CD14-positive monocyte (primary cell): ENCODE data around the gene TSPAN32. TPM values are rescaled to one million over a fixed set of nuclear protein-coding genes. Genes with fewer than 3 reads are reported as not detected.

Experiments used
- DNase-seq, 3 donors: peaks; one replicate each; pipeline ENCODE4 v3.0.0-alpha.2; 2011 to 2022
- H2AFZ ChIP-seq: 2 replicates; pipeline ENCODE4 v1.6.0; 2012; ENCODE audit warnings: mild to moderate bottlenecking, low read depth, low read length, inconsistent platforms; ENCODE audit not compliant: insufficient read depth, poor library complexity, severe bottlenecking
- H3K27ac ChIP-seq, 2 donors: 1 replicate in 1 of 2; 2 replicates in 1 of 2; pipeline ENCODE4 v1.5.1; 2012 to 2013; ENCODE audit warnings: low read length in 2 of 2, control low read depth in 1 of 2, inconsistent platforms in 1 of 2, low read depth in 1 of 2, mild to moderate bottlenecking in 1 of 2
- H3K27me3 ChIP-seq, 2 donors: one replicate each; pipeline versions ENCODE4 v1.6.0 to v1.6.1; 2011 to 2013; ENCODE audit warnings: low read length in 2 of 2; ENCODE audit not compliant: control insufficient read depth in 2 of 2, insufficient read depth in 2 of 2
- H3K36me3 ChIP-seq, 2 donors: replicated peaks in 1 of 2; 1 replicate in 1 of 2; 2 replicates in 1 of 2; pipeline versions ENCODE4 v1.5.1 to v1.6.1; 2012 to 2013; ENCODE audit warnings: low read length in 2 of 2, control low read depth in 1 of 2, inconsistent platforms in 1 of 2, mild to moderate bottlenecking in 1 of 2; ENCODE audit not compliant: insufficient read depth in 2 of 2, control insufficient read depth in 1 of 2
- H3K4me1 ChIP-seq, 2 donors: 1 replicate in 1 of 2; 2 replicates in 1 of 2; pipeline versions ENCODE4 v1.5.1 to v1.6.1; 2012 to 2013; ENCODE audit warnings: low read length in 2 of 2, control low read depth in 1 of 2, inconsistent platforms in 1 of 2, mild to moderate bottlenecking in 1 of 2, moderate library complexity in 1 of 2; ENCODE audit not compliant: insufficient read depth in 2 of 2, control insufficient read depth in 1 of 2
- H3K4me2 ChIP-seq: replicated peaks from 2 replicates; pipeline ENCODE3; 2012; ENCODE audit warnings: low read length, moderate library complexity, mild to moderate bottlenecking; ENCODE audit not compliant: poor library complexity, severe bottlenecking; ENCODE audit errors: extremely low read depth
- H3K4me3 ChIP-seq, 3 experiments: fragments of 200-600 bp in 1 of 3; sonication (generic) in 1 of 3; replicated peaks in 1 of 3; 1 replicate in 2 of 3; 2 replicates in 1 of 3; pipeline ENCODE4 v1.5.1; 2011 to 2013; ENCODE audit warnings: low read length in 3 of 3, mild to moderate bottlenecking in 3 of 3, control low read depth in 2 of 3, low read depth in 2 of 3, inconsistent platforms in 1 of 3, moderate library complexity in 1 of 3
- H3K79me2 ChIP-seq: 2 replicates; pipeline ENCODE4 v1.6.0; 2012; ENCODE audit warnings: mild to moderate bottlenecking, control low read depth, inconsistent platforms, low read length, moderate library complexity; ENCODE audit not compliant: insufficient read depth
- H3K9ac ChIP-seq: 2 replicates; pipeline ENCODE4 v1.6.0; 2017; ENCODE audit warnings: low read length, mild to moderate bottlenecking; ENCODE audit not compliant: insufficient read depth, poor library complexity, severe bottlenecking
- H3K9me3 ChIP-seq, 2 donors: replicated peaks in 1 of 2; 1 replicate in 1 of 2; 2 replicates in 1 of 2; pipeline versions ENCODE4 v1.5.1 to v1.6.1; 2012 to 2013; ENCODE audit warnings: low read length in 2 of 2, control low read depth in 1 of 2; ENCODE audit not compliant: control insufficient read depth in 1 of 2, insufficient read depth in 1 of 2
- H4K20me1 ChIP-seq: 2 replicates; pipeline ENCODE4 v1.6.0; 2012; ENCODE audit warnings: mild to moderate bottlenecking, low read length, control low read depth, moderate library complexity; ENCODE audit not compliant: insufficient read depth
- H3K27ac Mint-ChIP-seq, 7 donors: one replicate each; pipeline ENCODE4 v1.8.0; 2020; ENCODE audit warnings: mild to moderate bottlenecking in 7 of 7, mixed read lengths in 7 of 7, moderate library complexity in 6 of 7, inconsistent platforms in 2 of 7
- H3K27me3 Mint-ChIP-seq, 3 donors: one replicate each; pipeline ENCODE4 v1.8.0; 2021 to 2022; ENCODE audit warnings: low read depth in 3 of 3, mild to moderate bottlenecking in 3 of 3, mixed read lengths in 3 of 3, moderate library complexity in 3 of 3, inconsistent platforms in 1 of 3
- H3K36me3 Mint-ChIP-seq, 2 donors: one replicate each; pipeline ENCODE4 v1.8.0; 2020; ENCODE audit warnings: mixed read lengths in 2 of 2, inconsistent platforms in 1 of 2, mild to moderate bottlenecking in 1 of 2
- H3K4me1 Mint-ChIP-seq: one replicate; pipeline ENCODE4 v1.8.0; 2020; ENCODE audit warnings: mild to moderate bottlenecking, mixed read lengths
- H3K4me3 Mint-ChIP-seq, 2 donors: one replicate each; pipeline ENCODE4 v1.8.0; 2020; ENCODE audit warnings: mild to moderate bottlenecking in 2 of 2, mixed read lengths in 2 of 2, moderate library complexity in 1 of 2
- H3K9me3 Mint-ChIP-seq, 7 donors: one replicate each; pipeline ENCODE4 v1.8.0; 2020 to 2022; ENCODE audit warnings: mixed read lengths in 7 of 7, mild to moderate bottlenecking in 6 of 7, moderate library complexity in 6 of 7, inconsistent platforms in 2 of 7
- CTCF ChIP-seq: fragments of 200-600 bp; IDR thresholded peaks from one replicate; pipeline ENCODE4 v1.8.0; 2022; ENCODE audit warnings: antibody characterized with exemption, mild to moderate bottlenecking
- whole genome bisulfite sequencing: methylation state at CpG from one replicate; pipeline ENCODE4 v1.1.5; 2013; ENCODE audit warnings: missing lambda C conversion rate; ENCODE audit not compliant: insufficient coverage; 5-methylcytosine and 5-hydroxymethylcytosine counted together
- intact Hi-C, 2 donors: fragments of 100-400 bp; cut with micrococcal nuclease; formaldehyde crosslinking; loops; one replicate each; pipeline versions ENCODE4 v1.15.0 to v1.15.1; 2023
- polyA plus RNA-seq, 3 donors: library from polyadenylated mRNA; depleted of rRNA in 1 of 3; unstranded in 2 of 3; stranded (reverse) in 1 of 3; fragments of 300-500 nt in 2 of 3; fragments of >200 nt in 1 of 3; fragmentation: Illumina TruSeq in 2 of 3; gene quantifications; 1 replicate in 2 of 3; 2 replicates in 1 of 3; pipeline ENCODE4 v1.2.3, GENCODE V29; 2012 to 2021

TSPAN32 gene
- polyA plus RNA-seq, 3 donors: 34.8 to 136 (median 82.5) TPM

DNA sequence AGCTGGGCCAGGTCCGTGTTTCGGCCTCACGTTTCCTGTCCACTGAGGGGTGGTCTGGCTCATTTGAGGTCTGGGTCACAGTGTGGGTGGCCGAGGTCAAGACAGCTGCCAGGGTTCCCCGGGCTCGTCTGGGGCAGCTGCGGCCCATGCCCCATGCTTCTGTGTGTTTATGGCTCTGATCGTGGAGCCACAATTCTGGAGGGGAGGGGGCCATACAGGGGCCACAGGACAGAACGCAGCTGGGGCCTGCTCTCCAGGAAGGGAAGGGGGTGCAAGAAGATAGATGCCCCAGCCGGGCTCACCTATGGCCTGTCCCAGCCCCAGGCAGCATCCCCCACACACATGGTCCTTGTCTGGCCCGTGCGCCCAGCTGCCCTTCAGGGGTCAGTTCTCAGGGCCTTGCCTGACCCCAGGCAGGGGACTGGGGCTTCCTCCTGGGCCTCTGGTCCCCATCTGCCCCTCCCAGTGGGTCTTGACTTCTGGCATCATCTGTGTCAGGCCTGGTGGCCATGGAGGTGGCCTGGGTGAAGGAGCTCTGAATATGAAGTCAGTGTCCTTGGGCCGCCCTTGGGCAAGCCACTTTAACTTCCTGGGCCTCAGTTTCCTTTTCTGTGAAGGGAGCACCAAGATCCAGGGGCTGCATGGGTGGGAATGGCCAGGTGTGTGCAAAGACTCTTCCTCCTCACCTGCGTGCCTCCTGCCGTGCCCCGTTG lies 8.4 kb downstream of the TSPAN32 start:
- peaks cover 22% of the 10 kb centered on the region for H3K4me1 Mint-ChIP-seq
- H3K4me3 Mint-ChIP-seq: no peak overlapping the region
- peaks cover 3 to 7% of the 10 kb centered on the region in 2 donors for H3K36me3 Mint-ChIP-seq
- Histone ChIP-seq H3K79me2 (peaks cover 23% of the 10 kb centered on the region), H3K9me3 (no peaks in the 10 kb centered on the region), H4K20me1 (peaks cover 95% of the 10 kb centered on the region), H3K9ac (peak overlapping the region; percentile 15), H3K4me3 (no peak overlapping the region), H3K36me3 (no peaks in the 10 kb centered on the region), H2AFZ (no peak overlapping the region), H3K4me1 (peaks cover 26 to 27% of the 10 kb centered on the region in 2 donors), H3K27me3 (no peaks in the 10 kb centered on the region), H3K27ac (no peak overlapping the region), H3K4me2 (no peak overlapping the region)
- H3K9me3 Mint-ChIP-seq: peaks cover 0 to 1% (median 0%) of the 10 kb centered on the region in 7 donors
- H3K27me3 Mint-ChIP-seq: peaks cover 0 to 4% (median 0%) of the 10 kb centered on the region in 3 donors
- no peak for TF ChIP-seq CTCF
- H3K27ac Mint-ChIP-seq: no peak overlapping the region
- DNase-seq: no peak
- WGBS: 94% methylated on average over 13 of the region's 16 CpGs
- intact Hi-C loops: no loop called here

- 98% methylated on average over 4 of the region's 16 CpGs for WGBS
- H3K4me1 Mint-ChIP-seq: peaks cover 16% of the 10 kb centered on the region
- no peak overlapping the region for H3K27ac Mint-ChIP-seq
- Histone ChIP-seq H3K79me2 (peaks cover 17% of the 10 kb centered on the region), H3K9me3 (no peaks in the 10 kb centered on the region), H3K9ac (peak overlapping the region; percentile 15), H3K4me2 (no peak overlapping the region), H2AFZ (no peak overlapping the region), H3K4me3 (no peak overlapping the region), H3K27me3 (no peaks in the 10 kb centered on the region), H4K20me1 (peaks cover 95% of the 10 kb centered on the region), H3K4me1 (peaks cover 19 to 21% of the 10 kb centered on the region in 2 donors), H3K36me3 (no peaks in the 10 kb centered on the region), H3K27ac (no peak overlapping the region)
- TF ChIP-seq CTCF: no peak
- no peak overlapping the region for H3K4me3 Mint-ChIP-seq
- intact Hi-C loops: no loop called here
- H3K27me3 Mint-ChIP-seq: peaks cover 0 to 4% (median 0%) of the 10 kb centered on the region in 3 donors
- peaks cover 0 to 1% (median 0%) of the 10 kb centered on the region in 7 donors for H3K9me3 Mint-ChIP-seq
- peaks cover 3 to 7% of the 10 kb centered on the region in 2 donors for H3K36me3 Mint-ChIP-seq
- DNase-seq: no peak
Observed at GRCh38 chr11:2310786-2311352, 9.1 kb downstream of the TSPAN32 start.
